Left lung (tissue), 10 donors: ENCODE measurements around the gene NECAB2. TPM values are rescaled to one million over a fixed set of nuclear protein-coding genes. Genes with fewer than 3 reads are reported as not detected.
A peak's percentile ranks its signal among the peaks of the same experiment; 100 is the strongest.

ENCODE experiments used
- ATAC-seq: fragments of 200-7000 bp; cut with Tn5 transposase; one replicate; pipeline ENCODE4 v1.9.1; 2020; ENCODE audit warnings: moderate library complexity
- DNase-seq, 4 donors: peaks; one replicate each; pipeline ENCODE4 v3.0.0-alpha.2; 2013 to 2020
- H3K27ac ChIP-seq, 2 donors: fragments of 200-600 bp; sonication (generic) in 1 of 2; one replicate each; pipeline versions ENCODE4 v1.5.0 to v1.8.0; 2020 to 2021
- H3K27me3 ChIP-seq, 2 donors: fragments of 200-600 bp; sonication (generic) in 1 of 2; one replicate each; pipeline versions ENCODE4 v1.5.0 to v1.8.0; 2020 to 2021
- H3K36me3 ChIP-seq, 2 donors: fragments of 200-600 bp; sonication (generic) in 1 of 2; one replicate each; pipeline versions ENCODE4 v1.5.0 to v1.8.0; 2020 to 2021
- H3K4me1 ChIP-seq, 2 donors: fragments of 200-600 bp; one replicate each; pipeline ENCODE4 v1.8.0; 2021
- H3K4me3 ChIP-seq, 2 donors: fragments of 200-600 bp; sonication (generic) in 1 of 2; one replicate each; pipeline versions ENCODE4 v1.5.0 to v1.8.0; 2020 to 2021; ENCODE audit warnings: mild to moderate bottlenecking in 1 of 2
- H3K9me3 ChIP-seq, 2 donors: fragments of 200-600 bp; sonication (generic) in 1 of 2; one replicate each; pipeline versions ENCODE4 v1.5.0 to v1.8.0; 2020 to 2021
- intact Hi-C, 2 donors: fragments of 100-400 bp; cut with DNase I; formaldehyde crosslinking; loops; one replicate each; pipeline versions ENCODE4 v1.11.2 to v1.14.2; 2022
- polyA plus RNA-seq, 6 donors: library from polyadenylated mRNA; unstranded; fragments of 120-200 nt; gene quantifications; one replicate each; pipeline ENCODE4 v1.2.1, GENCODE V29; 2013; ENCODE audit not compliant: insufficient read length in 6 of 6
- total RNA-seq, 2 donors: library from RNA; stranded (reverse); fragmentation: NEBNext Ultra II Directional; extraction: Animal tissue kit (Norgen Biotek cat#: 25700); gene quantifications; one replicate each; pipeline ENCODE4 v1.2.1, GENCODE V29; 2021
- TF ChIP-seq, protein P1 (sequence below), 2 donors: fragments of 200-600 bp; sonication (generic) in 1 of 2; IDR thresholded peaks; one replicate each; pipeline versions ENCODE4 v1.5.0 to v1.8.0; 2021; ENCODE audit warnings: antibody characterized with exemption in 2 of 2
- donor health status: DM: no; HTN: yes; CAD: no.
- donor health status: DM: no; HTN: no; CAD: no.

The NECAB2 gene
- total and polyA plus RNA-seq, 8 donors: 0.17 to 0.79 (median 0.42) TPM

DNA sequence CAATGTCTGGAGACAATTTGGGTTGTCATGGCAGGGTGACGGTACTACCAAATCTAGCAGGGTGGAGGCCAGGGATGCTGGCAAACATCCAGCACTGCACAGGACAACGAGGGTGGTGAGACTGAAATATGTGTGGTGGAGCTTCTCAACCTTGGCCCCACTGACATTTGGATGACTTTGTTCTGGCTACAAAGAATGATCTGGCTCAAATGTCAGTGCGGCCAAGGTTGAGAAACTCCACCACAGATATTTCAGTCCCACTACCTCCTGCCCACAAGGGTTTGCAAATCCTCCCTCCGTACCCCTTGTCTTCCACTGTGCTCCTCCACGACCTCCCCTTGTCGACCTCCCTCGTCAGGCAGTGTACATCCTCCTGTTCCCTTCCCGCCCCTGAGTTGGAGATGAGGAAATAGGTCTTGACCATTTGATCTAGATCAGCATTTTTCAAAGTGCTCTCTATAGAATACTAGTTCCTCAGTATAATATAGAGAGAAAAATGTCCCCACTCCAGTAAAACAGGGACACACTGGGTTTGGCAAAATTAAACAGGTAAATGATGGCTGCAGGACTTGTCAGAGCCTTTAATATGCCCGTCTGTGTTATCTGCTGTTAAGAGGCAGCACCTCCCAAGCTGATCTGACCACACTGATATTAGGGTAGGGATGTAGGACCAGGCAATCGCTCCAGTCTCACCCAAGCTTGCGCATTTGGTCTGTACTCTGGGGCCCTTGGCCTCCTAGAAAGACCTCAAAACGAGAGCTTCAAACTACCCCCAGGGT is 8.2 kb upstream of the NECAB2 start:
- intact Hi-C loops: loop anchor here in 1 of 2 donors (10.0 kb wide), 1 partner anchor 225 kb away; the partner anchor contains the start of gene TAF1C
- no peak for ATAC-seq

DNA sequence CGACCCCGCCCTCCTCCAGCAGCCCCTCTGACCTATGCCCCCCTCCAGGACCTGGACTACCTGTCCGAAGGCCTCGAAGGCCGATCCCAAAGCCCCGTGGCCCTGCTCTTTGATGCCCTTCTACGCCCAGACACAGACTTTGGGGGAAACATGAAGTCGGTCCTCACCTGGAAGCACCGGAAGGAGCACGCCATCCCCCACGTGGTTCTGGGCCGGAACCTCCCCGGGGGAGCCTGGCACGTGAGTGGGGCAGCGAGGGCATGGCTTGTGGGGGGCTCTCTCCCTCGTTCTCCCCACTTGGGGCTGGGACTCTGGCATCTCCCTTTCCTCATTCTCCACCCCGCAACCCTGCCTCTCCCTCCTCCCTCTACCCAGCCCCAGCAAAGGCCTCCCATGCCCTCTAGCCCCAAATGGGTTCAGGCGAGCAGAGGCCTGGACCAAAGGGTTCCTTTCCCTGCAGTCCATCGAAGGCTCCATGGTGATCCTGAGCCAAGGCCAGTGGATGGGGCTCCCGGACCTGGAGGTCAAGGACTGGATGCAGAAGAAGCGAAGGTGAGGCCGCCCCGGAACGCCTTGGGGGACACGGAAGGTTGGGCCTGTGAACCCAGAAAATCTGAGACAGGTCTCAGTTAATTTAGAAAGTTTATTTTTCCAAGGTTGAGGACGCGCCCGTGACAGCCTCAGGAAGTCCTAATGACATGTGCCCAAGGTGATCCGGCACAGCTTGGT is 7.4 kb upstream of the NECAB2 start:
- intact Hi-C loops: loop anchor here in 1 of 2 donors (10.0 kb wide), 1 partner anchor 224 kb away; the partner anchor contains the start of gene TAF1C
- Histone ChIP-seq H3K36me3 (peaks cover 0 to 79% of the 10 kb centered on the region in 2 donors), H3K4me3 (no peak overlapping the region), H3K27me3 (no peaks in the 10 kb centered on the region), H3K9me3 (no peaks in the 10 kb centered on the region), H3K27ac (no peak overlapping the region), H3K4me1 (peaks cover 0 to 8% of the 10 kb centered on the region in 2 donors)
- TF ChIP-seq, protein P1, sequence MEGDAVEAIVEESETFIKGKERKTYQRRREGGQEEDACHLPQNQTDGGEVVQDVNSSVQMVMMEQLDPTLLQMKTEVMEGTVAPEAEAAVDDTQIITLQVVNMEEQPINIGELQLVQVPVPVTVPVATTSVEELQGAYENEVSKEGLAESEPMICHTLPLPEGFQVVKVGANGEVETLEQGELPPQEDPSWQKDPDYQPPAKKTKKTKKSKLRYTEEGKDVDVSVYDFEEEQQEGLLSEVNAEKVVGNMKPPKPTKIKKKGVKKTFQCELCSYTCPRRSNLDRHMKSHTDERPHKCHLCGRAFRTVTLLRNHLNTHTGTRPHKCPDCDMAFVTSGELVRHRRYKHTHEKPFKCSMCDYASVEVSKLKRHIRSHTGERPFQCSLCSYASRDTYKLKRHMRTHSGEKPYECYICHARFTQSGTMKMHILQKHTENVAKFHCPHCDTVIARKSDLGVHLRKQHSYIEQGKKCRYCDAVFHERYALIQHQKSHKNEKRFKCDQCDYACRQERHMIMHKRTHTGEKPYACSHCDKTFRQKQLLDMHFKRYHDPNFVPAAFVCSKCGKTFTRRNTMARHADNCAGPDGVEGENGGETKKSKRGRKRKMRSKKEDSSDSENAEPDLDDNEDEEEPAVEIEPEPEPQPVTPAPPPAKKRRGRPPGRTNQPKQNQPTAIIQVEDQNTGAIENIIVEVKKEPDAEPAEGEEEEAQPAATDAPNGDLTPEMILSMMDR (IDR thresholded peaks at IDR 0.05): no peak
- ATAC-seq (no peak), DNase-seq (peak in 1 of 4 donors; percentile 64)

More for the DNA sequence above, 8.2 kb upstream of the NECAB2 start:
- H3K9me3 ChIP-seq: no peaks in the 10 kb centered on the region
- TF ChIP-seq, protein P1 (IDR thresholded peaks at IDR 0.05): no peak
- no peak for DNase-seq
- no peaks in the 10 kb centered on the region for H3K27me3 ChIP-seq
- no peak overlapping the region for H3K4me3 ChIP-seq
- peaks cover 0 to 9% of the 10 kb centered on the region in 2 donors for H3K4me1 ChIP-seq
- peaks cover 0 to 70% of the 10 kb centered on the region in 2 donors for H3K36me3 ChIP-seq
- H3K27ac ChIP-seq: no peak overlapping the region

DNA sequence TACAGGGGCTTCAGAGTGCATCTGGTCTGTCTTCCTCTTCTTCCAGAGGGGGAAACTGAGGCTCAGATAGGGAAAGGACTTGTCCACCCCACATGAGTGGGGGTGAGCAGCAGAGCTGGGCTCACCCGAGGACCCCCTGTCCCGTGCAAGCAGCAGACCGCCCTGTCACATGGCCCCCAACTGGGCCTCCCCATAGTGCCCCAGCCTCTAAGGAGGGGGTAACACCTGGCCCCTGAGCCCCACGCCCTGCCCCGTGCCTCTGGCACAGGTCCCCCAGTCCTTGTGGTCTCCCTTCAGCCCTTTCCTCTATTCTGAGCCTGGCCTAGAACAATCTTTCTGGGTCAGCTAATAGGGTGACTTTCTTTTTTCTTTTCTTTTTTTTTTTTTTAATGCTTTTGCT is 6.5 kb upstream of the NECAB2 start:
- ATAC-seq: no peak
- TF ChIP-seq, protein P1 (IDR thresholded peaks at IDR 0.05): no peak
- intact Hi-C loops: loop anchor here in 1 of 2 donors (10.0 kb wide), 1 partner anchor 223 kb away; the partner anchor contains the start of gene TAF1C

DNA sequence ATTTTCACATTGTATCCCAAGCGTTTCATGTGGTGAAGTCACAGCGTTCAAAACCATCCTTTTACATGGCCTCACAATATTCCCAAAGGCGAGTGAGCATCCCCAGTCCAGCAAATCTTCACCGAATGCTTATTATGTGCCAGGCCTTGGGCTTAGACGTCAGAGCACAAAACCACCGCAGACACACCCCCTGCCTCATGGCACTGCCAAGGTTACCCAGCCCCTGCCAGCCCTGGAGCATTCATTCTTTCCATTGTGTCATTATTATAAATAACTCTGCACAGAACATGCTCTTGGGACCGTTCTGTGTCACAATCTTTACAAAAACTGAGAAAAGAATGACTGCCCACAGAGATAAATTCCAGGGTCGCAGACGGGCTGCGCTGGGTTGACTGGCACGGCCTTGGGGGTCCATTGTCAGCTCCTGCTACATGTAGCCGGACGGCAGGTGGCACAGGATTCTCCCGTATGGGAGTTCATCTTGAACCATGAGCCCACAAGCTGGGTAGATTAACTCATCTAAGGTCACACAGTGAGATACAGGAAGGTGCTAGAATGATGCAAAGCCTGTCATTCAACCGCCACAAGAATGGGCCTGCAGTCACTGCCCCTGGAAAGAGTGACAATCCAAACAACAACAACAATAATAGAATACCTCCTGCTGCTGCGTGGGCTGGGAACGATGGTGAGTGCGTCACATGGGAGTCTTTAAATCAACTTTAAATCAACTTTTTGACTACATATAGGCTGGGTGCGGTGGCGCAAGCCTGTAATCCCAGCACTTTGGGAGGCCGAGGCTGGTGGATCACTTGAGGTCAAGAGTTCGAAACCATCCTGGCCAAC is 4.5 kb upstream of the NECAB2 start:
- peaks cover 0 to 73% of the 10 kb centered on the region in 2 donors for H3K36me3 ChIP-seq
- intact Hi-C loops: loop anchor here in 1 of 2 donors (10.0 kb wide), 1 partner anchor 221 kb away; the partner anchor contains the start of gene TAF1C

More for the DNA sequence above, 6.5 kb upstream of the NECAB2 start:
- Histone ChIP-seq H3K4me1 (peaks cover 0 to 4% of the 10 kb centered on the region in 2 donors), H3K4me3 (no peak overlapping the region), H3K36me3 (peaks cover 0 to 84% of the 10 kb centered on the region in 2 donors), H3K9me3 (no peaks in the 10 kb centered on the region), H3K27ac (no peak overlapping the region), H3K27me3 (no peaks in the 10 kb centered on the region)
- peak in 1 of 4 donors; percentile 71 for DNase-seq

More for the DNA sequence above, 4.5 kb upstream of the NECAB2 start:
- Histone ChIP-seq H3K27me3 (peaks cover 0 to 7% of the 10 kb centered on the region in 2 donors), H3K4me1 (peaks cover 0 to 6% of the 10 kb centered on the region in 2 donors), H3K4me3 (no peak overlapping the region), H3K9me3 (no peaks in the 10 kb centered on the region), H3K27ac (no peak overlapping the region)
- no peak for ATAC-seq
- TF ChIP-seq, protein P1 (IDR thresholded peaks at IDR 0.05): no peak
- peak in 1 of 4 donors; percentile 50 for DNase-seq
